ENCODE measurements around the gene RPL18.

RPL18 gene

GRCh38 chr19:48614436-48615230 lies 4.3 kb downstream of the RPL18 start, which contains the start of gene FAM83E:
Gene FAM83E, minus strand, starts transcription at chr19:48615076. Its CDS starts 1,704 bp downstream, at chr19:48613372.
- no peak for DNase-seq (ENCODE audit: low read depth, low spot score)

- DNase-seq (ENCODE audit: low read depth, low spot score) = no peak
These were observed 5.0 kb downstream of the RPL18 start for GRCh38 chr19:48613852-48614435.

GRCh38 chr19:48613024-48613851 lies 5.7 kb downstream of the RPL18 start:
- no peak for DNase-seq (ENCODE audit: low read depth, low spot score)

- no peak for DNase-seq (ENCODE audit: low read depth, low spot score)
These were observed 7.1 kb downstream of the RPL18 start for GRCh38 chr19:48611872-48612271.

- DNase-seq (ENCODE audit: low read depth, low spot score) = no peak
These were observed 9.3 kb downstream of the RPL18 start for GRCh38 chr19:48609571-48610108.

DNA sequence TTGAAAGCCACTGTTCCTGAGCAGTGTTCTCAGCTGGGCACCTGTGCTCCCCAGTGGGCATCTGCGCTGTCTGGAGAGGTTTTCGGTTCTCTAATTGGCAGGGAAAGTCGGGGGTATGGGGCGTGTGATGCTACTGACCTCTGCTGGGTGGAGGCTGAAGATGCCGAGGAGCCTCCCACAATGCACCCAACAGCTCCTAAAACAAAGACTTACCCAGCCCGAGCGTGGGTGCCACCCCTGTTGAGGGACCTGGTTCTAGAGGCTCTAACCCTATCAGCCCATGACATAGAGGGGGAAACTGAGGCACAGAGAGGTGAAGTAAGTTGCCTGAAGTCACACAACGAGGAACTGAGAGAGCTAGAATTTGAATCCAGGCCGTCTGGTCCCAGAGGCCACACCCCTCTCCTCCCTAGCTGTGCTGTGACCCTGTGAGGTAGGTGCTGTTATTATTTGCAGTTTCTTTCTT lies 10.1 kb downstream of the RPL18 start:
- no peak for DNase-seq (ENCODE audit: low read depth, low spot score)

DNA sequence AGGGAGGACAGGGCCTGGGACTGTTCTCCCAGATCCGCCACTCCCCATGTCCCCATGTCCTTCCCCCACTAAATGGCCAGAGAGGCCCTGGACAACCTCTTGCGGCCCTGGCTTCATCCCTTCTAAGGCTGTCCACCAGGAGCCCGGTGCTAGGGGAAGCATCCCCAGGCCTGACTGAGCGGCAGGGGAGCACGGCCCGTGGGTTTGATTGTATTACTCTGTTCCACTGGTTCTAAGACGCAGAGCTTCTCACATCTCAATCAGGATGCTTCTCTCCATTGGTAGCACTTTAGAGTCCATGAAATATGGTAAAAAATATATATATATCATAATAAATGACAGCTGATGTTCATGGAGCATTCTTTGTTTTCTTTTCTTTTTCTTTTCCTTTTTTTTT lies 11.6 kb downstream of the RPL18 start:
- no peak for DNase-seq (ENCODE audit: low read depth, low spot score)

- DNase-seq (ENCODE audit: low read depth, low spot score) = no peak
These were observed 12.3 kb downstream of the RPL18 start, which contains the start of gene SPACA4 for GRCh38 chr19:48606463-48607358. Gene SPACA4, plus strand, starts transcription at chr19:48606742. Its CDS starts 237 bp downstream, at chr19:48606979.

DNA sequence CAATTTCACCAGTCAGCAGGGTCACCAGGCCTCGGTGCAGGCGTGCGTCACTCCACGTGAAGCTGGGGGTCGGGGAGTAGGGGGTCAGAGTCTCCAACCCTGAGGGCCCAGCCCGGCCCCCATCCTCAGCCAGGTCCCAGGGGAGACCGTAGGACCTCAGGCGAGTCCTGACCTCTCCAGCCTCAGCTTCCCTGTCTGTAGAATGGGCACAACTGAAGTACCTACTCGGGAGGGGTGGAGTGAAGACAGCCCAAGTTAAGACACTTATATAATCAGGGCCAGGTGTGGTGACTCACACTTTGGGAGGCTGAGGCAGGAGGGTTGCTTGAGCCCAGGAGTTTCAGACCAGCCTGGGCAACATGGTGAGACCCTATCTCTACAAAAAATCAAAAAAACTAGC lies 15.1 kb downstream of the RPL18 start:
- DNase-seq (ENCODE audit: low read depth, low spot score) = no peak

GRCh38 chr19:48603449-48603848 lies 15.5 kb downstream of the RPL18 start:
- no peak for DNase-seq (ENCODE audit: low read depth, low spot score)

DNA sequence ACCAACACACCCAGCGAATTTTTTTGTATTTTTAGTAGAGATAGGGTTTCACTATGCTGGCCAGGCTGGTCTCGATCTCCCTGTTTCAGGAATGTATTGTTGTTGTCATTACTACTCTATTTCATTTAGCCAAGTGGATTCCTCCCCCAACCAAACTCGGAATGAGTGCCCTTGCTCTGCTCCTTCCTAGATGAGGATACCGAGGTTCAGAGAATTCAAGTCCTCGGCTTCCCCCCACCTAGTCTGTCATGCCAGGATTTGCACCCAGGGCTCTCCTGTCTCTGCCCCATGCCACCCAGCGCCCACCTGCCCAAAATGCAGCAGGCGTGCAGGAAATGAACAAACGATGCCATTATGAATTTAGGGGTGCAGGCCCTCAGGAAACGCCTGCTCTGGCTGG lies 16.0 kb downstream of the RPL18 start:
- no peak for DNase-seq (ENCODE audit: low read depth, low spot score)

DNA sequence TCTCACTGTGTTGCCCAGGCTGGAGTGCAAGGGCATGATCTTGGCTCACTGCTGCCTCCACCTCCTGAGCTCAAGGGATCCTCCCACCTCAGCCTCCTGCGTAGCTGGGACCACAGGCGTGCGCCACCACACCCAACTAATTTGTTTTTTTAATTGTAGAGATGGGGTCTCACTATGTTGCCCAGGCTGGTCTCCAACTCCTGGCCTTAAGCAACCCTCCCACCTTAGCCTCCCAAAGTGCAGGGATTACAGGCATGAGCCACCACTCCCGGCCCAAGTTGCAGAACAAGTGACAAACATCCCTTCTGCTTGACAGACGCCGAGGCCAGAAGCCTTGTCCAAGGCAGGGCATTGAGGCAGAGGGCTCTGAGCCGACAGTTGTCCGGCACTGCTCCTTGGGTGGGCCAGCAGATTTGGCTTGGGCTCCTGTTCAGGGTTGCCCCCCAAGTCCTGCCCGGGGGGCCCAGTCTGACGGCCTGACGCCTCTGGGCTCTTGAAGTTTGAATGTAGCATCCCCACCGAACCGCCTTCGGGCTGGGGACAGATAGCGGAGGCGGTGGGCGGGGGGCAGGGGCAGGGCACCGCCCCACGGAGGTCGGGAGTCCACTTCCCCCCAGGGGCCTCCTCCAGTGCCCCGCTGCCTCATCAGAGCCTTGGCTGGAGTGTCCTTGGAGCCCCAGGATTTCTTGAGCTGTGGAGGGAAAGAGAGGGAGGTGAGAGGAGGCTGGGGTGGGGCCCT lies 18.1 kb downstream of the RPL18 start:
- DNase-seq (ENCODE audit: low read depth, low spot score) = no peak

DNA sequence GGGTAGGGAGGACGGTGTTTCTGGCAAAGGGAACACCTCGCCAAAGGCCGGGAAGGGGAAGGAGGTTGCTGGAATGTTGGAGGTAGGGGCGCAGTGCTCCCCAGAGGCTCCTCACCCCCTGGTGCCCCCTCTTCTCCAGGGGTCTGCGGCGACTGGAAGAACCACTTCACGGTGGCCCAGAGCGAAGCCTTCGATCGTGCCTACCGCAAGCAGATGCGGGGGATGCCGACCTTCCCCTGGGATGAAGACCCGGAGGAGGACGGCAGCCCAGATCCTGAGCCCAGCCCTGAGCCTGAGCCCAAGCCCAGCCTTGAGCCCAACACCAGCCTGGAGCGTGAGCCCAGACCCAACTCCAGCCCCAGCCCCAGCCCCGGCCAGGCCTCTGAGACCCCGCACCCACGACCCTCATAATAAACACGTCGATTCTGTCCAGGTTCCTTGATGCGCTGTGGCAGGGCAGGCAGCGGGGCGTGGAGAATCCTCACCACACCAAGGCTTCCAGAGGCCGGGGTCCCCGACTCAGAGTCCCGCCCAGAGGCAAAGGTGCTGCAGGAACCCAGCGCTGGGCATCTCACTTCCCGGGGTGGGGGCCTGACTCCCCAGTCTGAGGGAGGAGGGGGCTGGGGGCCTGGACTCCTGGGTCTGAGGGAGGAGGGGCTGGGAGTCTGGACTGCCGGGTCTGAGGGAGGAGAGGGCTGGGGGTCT lies 19.8 kb downstream of the RPL18 start:
- no peak for DNase-seq (ENCODE audit: low read depth, low spot score)

DNA sequence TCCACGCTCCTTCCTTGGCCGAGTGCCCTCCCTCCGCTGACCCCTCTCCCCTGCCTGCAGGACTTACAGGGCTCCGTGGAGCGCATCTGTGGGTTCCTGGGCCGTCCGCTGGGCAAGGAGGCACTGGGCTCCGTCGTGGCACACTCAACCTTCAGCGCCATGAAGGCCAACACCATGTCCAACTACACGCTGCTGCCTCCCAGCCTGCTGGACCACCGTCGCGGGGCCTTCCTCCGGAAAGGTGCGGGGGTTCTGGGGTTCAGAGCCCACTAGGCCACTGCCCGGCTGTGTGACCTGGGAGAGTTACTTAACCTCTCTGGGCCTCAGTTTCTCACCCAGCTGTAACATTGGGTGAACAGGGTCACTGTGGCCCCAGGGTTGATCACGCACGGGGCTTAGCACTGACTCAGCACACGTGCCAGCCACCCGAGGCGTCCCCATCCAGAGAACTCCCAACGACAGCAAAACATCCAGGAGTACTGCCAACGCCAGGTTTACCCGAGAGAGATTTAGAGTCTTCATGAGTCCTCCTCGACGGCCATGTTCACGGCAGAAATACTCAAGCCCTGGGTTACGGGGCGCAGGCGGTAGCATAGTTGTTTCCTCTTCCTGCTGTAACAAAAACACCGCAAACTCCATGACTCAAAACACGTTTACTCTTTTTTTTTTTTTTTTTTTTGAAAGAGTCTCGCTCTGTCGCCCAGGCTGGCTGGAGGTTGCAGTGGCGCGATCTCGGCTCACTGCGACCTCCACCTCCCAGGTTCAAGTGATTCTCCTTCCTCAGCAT lies 22.1 kb downstream of the RPL18 start:
- DNase-seq (ENCODE audit: low read depth, low spot score) = no peak

DNA sequence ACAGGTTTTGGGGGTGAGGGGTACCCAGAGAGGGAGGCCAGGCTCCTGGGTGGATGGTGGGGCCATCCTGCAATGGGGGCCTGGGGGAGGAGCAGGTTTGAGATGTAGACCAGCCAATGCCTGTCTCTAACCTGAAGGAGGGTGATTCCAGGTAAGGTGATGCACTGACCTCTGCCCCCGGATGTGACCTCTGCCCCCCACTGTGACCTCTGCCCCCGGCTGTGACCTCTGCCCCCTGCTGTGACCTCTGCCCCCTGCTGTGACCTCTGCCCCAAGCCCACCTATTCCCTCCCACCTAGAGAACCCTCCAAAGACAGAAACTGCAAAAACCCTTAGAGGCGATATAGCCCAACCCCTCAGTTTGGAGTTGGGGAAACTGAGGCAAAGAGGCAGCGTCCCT lies 22.7 kb downstream of the RPL18 start:
- DNase-seq (ENCODE audit: low read depth, low spot score) = no peak

- DNase-seq (ENCODE audit: low read depth, low spot score) = no peak
These were observed 23.1 kb downstream of the RPL18 start for GRCh38 chr19:48595833-48596232.

- DNase-seq (ENCODE audit: low read depth, low spot score) = no peak
These were observed 23.8 kb downstream of the RPL18 start for GRCh38 chr19:48595171-48595570.

- no peak for DNase-seq (ENCODE audit: low read depth, low spot score)
These were observed 28.0 kb downstream of the RPL18 start for GRCh38 chr19:48591021-48591420.
